ENCODE results near the gene MAP2. TPM values are rescaled to one million over a fixed set of nuclear protein-coding genes. Genes with fewer than 3 reads are reported as not detected.

Gene MAP2
- total and polyA plus RNA-seq, 10 of the 15 experiments (the other 5 are each of a cell fraction or from before 2014, with no cell fraction given), result 0.01 TPM; not detected in 9

- TF ChIP-seq, protein P1, sequence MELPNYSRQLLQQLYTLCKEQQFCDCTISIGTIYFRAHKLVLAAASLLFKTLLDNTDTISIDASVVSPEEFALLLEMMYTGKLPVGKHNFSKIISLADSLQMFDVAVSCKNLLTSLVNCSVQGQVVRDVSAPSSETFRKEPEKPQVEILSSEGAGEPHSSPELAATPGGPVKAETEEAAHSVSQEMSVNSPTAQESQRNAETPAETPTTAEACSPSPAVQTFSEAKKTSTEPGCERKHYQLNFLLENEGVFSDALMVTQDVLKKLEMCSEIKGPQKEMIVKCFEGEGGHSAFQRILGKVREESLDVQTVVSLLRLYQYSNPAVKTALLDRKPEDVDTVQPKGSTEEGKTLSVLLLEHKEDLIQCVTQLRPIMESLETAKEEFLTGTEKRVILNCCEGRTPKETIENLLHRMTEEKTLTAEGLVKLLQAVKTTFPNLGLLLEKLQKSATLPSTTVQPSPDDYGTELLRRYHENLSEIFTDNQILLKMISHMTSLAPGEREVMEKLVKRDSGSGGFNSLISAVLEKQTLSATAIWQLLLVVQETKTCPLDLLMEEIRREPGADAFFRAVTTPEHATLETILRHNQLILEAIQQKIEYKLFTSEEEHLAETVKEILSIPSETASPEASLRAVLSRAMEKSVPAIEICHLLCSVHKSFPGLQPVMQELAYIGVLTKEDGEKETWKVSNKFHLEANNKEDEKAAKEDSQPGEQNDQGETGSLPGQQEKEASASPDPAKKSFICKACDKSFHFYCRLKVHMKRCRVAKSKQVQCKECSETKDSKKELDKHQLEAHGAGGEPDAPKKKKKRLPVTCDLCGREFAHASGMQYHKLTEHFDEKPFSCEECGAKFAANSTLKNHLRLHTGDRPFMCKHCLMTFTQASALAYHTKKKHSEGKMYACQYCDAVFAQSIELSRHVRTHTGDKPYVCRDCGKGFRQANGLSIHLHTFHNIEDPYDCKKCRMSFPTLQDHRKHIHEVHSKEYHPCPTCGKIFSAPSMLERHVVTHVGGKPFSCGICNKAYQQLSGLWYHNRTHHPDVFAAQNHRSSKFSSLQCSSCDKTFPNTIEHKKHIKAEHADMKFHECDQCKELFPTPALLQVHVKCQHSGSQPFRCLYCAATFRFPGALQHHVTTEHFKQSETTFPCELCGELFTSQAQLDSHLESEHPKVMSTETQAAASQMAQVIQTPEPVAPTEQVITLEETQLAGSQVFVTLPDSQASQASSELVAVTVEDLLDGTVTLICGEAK (IDR thresholded peaks at IDR 0.05; ENCODE audit: borderline replicate concordance), result no peak
- TF ChIP-seq RFX5 (IDR thresholded peaks at IDR 0.05; ENCODE audit: low read depth, low read length), result no peak
- no peak for TF ChIP-seq ZNF207 (IDR thresholded peaks at IDR 0.05; ENCODE audit: borderline replicate concordance)
- no peak for TF ChIP-seq MEF2A (IDR thresholded peaks at IDR 0.05; ENCODE audit: insufficient read depth, low read depth, low read length)
- no peak for TF ChIP-seq TAF1 (IDR thresholded peaks at IDR 0.05; ENCODE audit: borderline replicate concordance, low read depth, low read length)
- no peak for TF ChIP-seq ZNF384 (IDR thresholded peaks at IDR 0.05; ENCODE audit: borderline replicate concordance, low read depth, low read length)
- no peak for TF ChIP-seq MTA3 (IDR thresholded peaks at IDR 0.05; ENCODE audit: borderline replicate concordance, low read length)
- TF ChIP-seq GATAD2B (conservative IDR thresholded peaks at IDR 0.05; ENCODE audit: low read depth), result no peak
Measured at GRCh38 chr2:209471037-209471436, 47.2 kb downstream of the MAP2 start (continued).

GRCh38 chr2:209472112-209472832 is 48.4 kb downstream of the MAP2 start:
- CTCF ChIA-PET, result no interaction called here
- no TSS peak for BruUV-seq (replicated peaks)
- Histone ChIP-seq H3K27ac (ENCODE audit: control insufficient read depth, insufficient read depth) (no peak overlapping the region), H2AFZ (ENCODE audit: control insufficient read depth, low read depth, low read length) (no peak overlapping the region), H3K79me2 (ENCODE audit: control insufficient read depth, insufficient read depth, low read length) (no peaks in the 10 kb centered on the region), H3K4me1 (ENCODE audit: control insufficient read depth, insufficient read depth, low read length) (no peaks in the 10 kb centered on the region), H3K4me2 (ENCODE audit: control insufficient read depth, insufficient read depth) (no peak overlapping the region), H3K9me3 (replicated peaks; ENCODE audit: control insufficient read depth, insufficient read depth, low read length) (no peaks in the 10 kb centered on the region), H4K20me1 (ENCODE audit: control insufficient read depth, insufficient read depth) (no peaks in the 10 kb centered on the region), H3K36me3 (ENCODE audit: control insufficient read depth in 2 of 2, insufficient read depth in 2 of 2, low read length in 1 of 2) (no peaks in the 10 kb centered on the region), H3K27me3 (replicated peaks in 1 of 2; ENCODE audit: control insufficient read depth in 2 of 2, insufficient read depth in 2 of 2, low read length in 1 of 2) (no peaks in the 10 kb centered on the region), H3K4me3 (no peak overlapping the region), H3K9ac (ENCODE audit: control insufficient read depth, insufficient read depth, low read length) (no peak overlapping the region)
- DNase-seq (ENCODE audit: low read depth, low spot score) (no peak), FAIRE-seq (no peak), ATAC-seq (no peak)
- intact Hi-C loops (cut with micrococcal nuclease; ENCODE audit: unreplicated experiment) (no loop called here), in situ Hi-C loops (cut with MboI) (no loop called here)
- RAD21 ChIA-PET (ENCODE audit: unreplicated experiment), result no interaction called here
- SMC1A ChIA-PET (ENCODE audit: uncharacterized antibody, unreplicated experiment), result interaction anchor here (1.2 kb wide), 1 partner anchor 15 kb away, joined by 3 read pairs; no protein-coding TSS in a partner anchor
- TF ChIP-seq BCLAF1 (IDR thresholded peaks at IDR 0.05) (no peak), RCOR1 (conservative IDR thresholded peaks at IDR 0.05; ENCODE audit: low read depth, low read length) (no peak), RUNX3 (IDR thresholded peaks at IDR 0.05; ENCODE audit: low read length) (no peak), MXI1 (IDR thresholded peaks at IDR 0.05; ENCODE audit: low read depth, low read length) (no peak), ATF2 (IDR thresholded peaks at IDR 0.05; ENCODE audit: low read length) (no peak)
- POLR2A ChIA-PET, result no interaction called here
- under 1% methylated on average over 4 of the region's 4 CpGs for WGBS (ENCODE audit: insufficient coverage, insufficient replicate concordance, low lambda C conversion rate, missing lambda C conversion rate)

All from GM12878 (cell line).